WTC11 (cell line): Measurements from ENCODE around the gene TMUB2. TPM values are rescaled to one million over a fixed set of nuclear protein-coding genes. Genes with fewer than 3 reads are reported as not detected.

Experiments
- ATAC-seq: fragments of 200-7000 bp; cut with Tn5 transposase; 2 replicates; pipeline ENCODE4 v1.10.0; 2021; ENCODE audit warnings: mild to moderate bottlenecking, moderate library complexity
- CTCF ChIA-PET: fragments of 300-600 bp; sonication (Branson Sonifier 250); formaldehyde crosslinking; loops from one replicate; lab custom pipeline; 2021; ENCODE audit warnings: antibody characterized with exemption; lab: Charles Lee
- POLR2A ChIA-PET: fragments of 350-600 bp; sonication (Branson Sonifier 250); formaldehyde crosslinking; loops from one replicate; lab custom pipeline; 2021; ENCODE audit warnings: antibody characterized with exemption; lab: Charles Lee
- DNase-seq: peaks from one replicate; pipeline ENCODE4 v3.0.0; 2021; ENCODE audit warnings: low spot score
- H3K27ac Mint-ChIP-seq: 2 replicates; pipeline ENCODE4 v1.8.0; 2021; ENCODE audit warnings: mixed read lengths
- H3K27me3 Mint-ChIP-seq: 2 replicates; pipeline ENCODE4 v1.8.0; 2021; ENCODE audit warnings: low read depth, mild to moderate bottlenecking, moderate library complexity, mixed read lengths
- H3K36me3 Mint-ChIP-seq: 2 replicates; pipeline ENCODE4 v1.8.0; 2021; ENCODE audit warnings: mixed read lengths
- H3K4me1 Mint-ChIP-seq: 2 replicates; pipeline ENCODE4 v1.8.0; 2022; ENCODE audit warnings: mixed read lengths
- H3K4me3 Mint-ChIP-seq: 2 replicates; pipeline ENCODE4 v1.8.0; 2021; ENCODE audit warnings: mild to moderate bottlenecking, moderate library complexity, mixed read lengths
- H3K9me3 Mint-ChIP-seq: 2 replicates; pipeline ENCODE4 v1.8.0; 2021; ENCODE audit warnings: mixed read lengths
- ARID4B ChIP-seq: sonication (generic); formaldehyde crosslinking; IDR thresholded peaks from 2 replicates; pipeline ENCODE4 v1.8.0; 2023; ENCODE audit warnings: missing genetic modification reagents, mild to moderate bottlenecking, borderline replicate concordance
- ATF2 ChIP-seq: sonication (generic); formaldehyde crosslinking; IDR thresholded peaks from 2 replicates; pipeline ENCODE4 v1.8.1; 2022; ENCODE audit warnings: low read depth, missing genetic modification reagents, borderline replicate concordance
- ATF6 ChIP-seq: sonication (generic); formaldehyde crosslinking; IDR thresholded peaks from 2 replicates; pipeline ENCODE4 v1.8.1; 2023; ENCODE audit warnings: mild to moderate bottlenecking, missing genetic modification reagents
- CBFB ChIP-seq: sonication (generic); formaldehyde crosslinking; IDR thresholded peaks from 2 replicates; pipeline ENCODE4 v1.8.1; 2022; ENCODE audit warnings: mild to moderate bottlenecking, low read depth, missing genetic modification reagents
- CREM ChIP-seq: sonication (generic); formaldehyde crosslinking; IDR thresholded peaks from 2 replicates; pipeline ENCODE4 v1.8.1; 2022; ENCODE audit warnings: mild to moderate bottlenecking, missing genetic modification reagents, moderate library complexity
- E2F4 ChIP-seq: sonication (generic); formaldehyde crosslinking; IDR thresholded peaks from 2 replicates; pipeline ENCODE4 v1.8.1; 2022; ENCODE audit warnings: low read depth, mild to moderate bottlenecking, moderate library complexity, missing genetic modification reagents, borderline replicate concordance
- ERG ChIP-seq: fragments of 250-450 bp; sonication (Bioruptor Pico); IDR thresholded peaks from 2 replicates; pipeline ENCODE4 v1.8.0; 2021; ENCODE audit warnings: mild to moderate bottlenecking
- ESRRA ChIP-seq: sonication (generic); formaldehyde crosslinking; IDR thresholded peaks from 2 replicates; pipeline ENCODE4 v1.8.1; 2022; ENCODE audit warnings: mild to moderate bottlenecking, missing genetic modification reagents, borderline replicate concordance
- FOXJ3 ChIP-seq: sonication (generic); formaldehyde crosslinking; IDR thresholded peaks from 2 replicates; pipeline ENCODE4 v1.9.0; 2021; ENCODE audit warnings: missing genetic modification reagents, mild to moderate bottlenecking, borderline replicate concordance
- MAX ChIP-seq: sonication (generic); formaldehyde crosslinking; IDR thresholded peaks from 2 replicates; pipeline ENCODE4 v1.8.0; 2022; ENCODE audit warnings: mild to moderate bottlenecking, missing genetic modification reagents
- MXD4 ChIP-seq: fragments of 250-450 bp; sonication (Bioruptor Pico); IDR thresholded peaks from 2 replicates; pipeline ENCODE4 v1.8.0; 2021; ENCODE audit warnings: mild to moderate bottlenecking, moderate library complexity, borderline replicate concordance
- NFYB ChIP-seq: sonication (generic); formaldehyde crosslinking; conservative IDR thresholded peaks from 2 replicates; pipeline ENCODE4 v1.8.0; 2022; ENCODE audit warnings: low read depth, missing genetic modification reagents
- NR3C1 ChIP-seq: sonication (generic); formaldehyde crosslinking; conservative IDR thresholded peaks from 2 replicates; pipeline ENCODE4 v1.8.1; 2023; ENCODE audit warnings: low read depth, mild to moderate bottlenecking, missing genetic modification reagents
- PRRX2 ChIP-seq: fragments of 250-450 bp; sonication (Bioruptor Pico); IDR thresholded peaks from 2 replicates; pipeline ENCODE4 v1.8.0; 2021; ENCODE audit warnings: mild to moderate bottlenecking
- SMAD3 ChIP-seq: sonication (generic); formaldehyde crosslinking; IDR thresholded peaks from 2 replicates; pipeline ENCODE4 v1.8.0; 2022; ENCODE audit warnings: missing genetic modification reagents, mild to moderate bottlenecking, borderline replicate concordance
- TEAD4 ChIP-seq: sonication (generic); formaldehyde crosslinking; IDR thresholded peaks from 2 replicates; pipeline ENCODE4 v1.8.0; 2022; ENCODE audit warnings: mild to moderate bottlenecking, missing genetic modification reagents
- USF1 ChIP-seq: sonication (generic); formaldehyde crosslinking; IDR thresholded peaks from 2 replicates; pipeline ENCODE4 v1.8.0; 2022; ENCODE audit warnings: mild to moderate bottlenecking, missing genetic modification reagents
- ZBTB43 ChIP-seq: sonication (generic); formaldehyde crosslinking; IDR thresholded peaks from 2 replicates; pipeline ENCODE4 v1.8.1; 2023; ENCODE audit warnings: mild to moderate bottlenecking, missing genetic modification reagents
- ZNF423 ChIP-seq: fragments of 250-450 bp; sonication (Bioruptor Pico); IDR thresholded peaks from 2 replicates; pipeline ENCODE4 v2.1.2; 2022; ENCODE audit warnings: mild to moderate bottlenecking, moderate library complexity
- ZSCAN18 ChIP-seq: fragments of 250-450 bp; sonication (Bioruptor Pico); IDR thresholded peaks from 2 replicates; pipeline ENCODE4 v2.1.2; 2022; ENCODE audit warnings: mild to moderate bottlenecking, moderate library complexity
- total RNA-seq: library from RNA; stranded (reverse); gene quantifications from 3 replicates; pipeline ENCODE4 v1.2.3, GENCODE V29; 2021

The TMUB2 gene
- total RNA-seq, 1 experiment from 2014 or later = 26.9 TPM

GRCh38 chr17:44190481-44190880 is 3.7 kb downstream of the TMUB2 start:
- DNase-seq (no peak), ATAC-seq (no peak)
- no peaks in the 10 kb centered on the region for H3K9me3 Mint-ChIP-seq
- H3K4me1 Mint-ChIP-seq = peaks cover 29% of the 10 kb centered on the region
- no peak overlapping the region for H3K4me3 Mint-ChIP-seq
- peaks cover 29% of the 10 kb centered on the region for H3K36me3 Mint-ChIP-seq
- ChIA-PET POLR2A (no interaction called here), CTCF (interaction anchor here (1.2 to 1.9 kb wide), 3 partner anchors 13 to 161 kb away, joined by 3 to 6 read pairs (median 5); no protein-coding TSS in a partner anchor)
- no peak for TF ChIP-seq MAX (CRISPR knock-in tag)
- TF ChIP-seq ZSCAN18 (CRISPR knock-in tag) = no peak
- TF ChIP-seq ATF2 (CRISPR knock-in tag) = no peak
- TF ChIP-seq TEAD4 (CRISPR knock-in tag) = no peak
- no peak for TF ChIP-seq ZNF423 (CRISPR knock-in tag)
- no peak for TF ChIP-seq PRRX2 (CRISPR knock-in tag)
- no peak for TF ChIP-seq CBFB (CRISPR knock-in tag)
- TF ChIP-seq NR3C1 = no peak
- no peak for TF ChIP-seq USF1 (CRISPR knock-in tag)
- TF ChIP-seq NFYB (CRISPR knock-in tag) = no peak
- TF ChIP-seq E2F4 (CRISPR knock-in tag) = no peak
- no peak for TF ChIP-seq ERG
- TF ChIP-seq ZBTB43 (CRISPR knock-in tag) = no peak
- no peak for TF ChIP-seq ARID4B
- no peak for TF ChIP-seq SMAD3 (CRISPR knock-in tag)
- TF ChIP-seq MXD4 (CRISPR knock-in tag) = no peak
- no peak for TF ChIP-seq ATF6 (CRISPR knock-in tag)
- no peak for TF ChIP-seq ESRRA (CRISPR knock-in tag)
- TF ChIP-seq CREM (CRISPR knock-in tag) = no peak
- TF ChIP-seq FOXJ3 (CRISPR knock-in tag) = no peak
- no peaks in the 10 kb centered on the region for H3K27me3 Mint-ChIP-seq
- H3K27ac Mint-ChIP-seq = peak overlapping the region; percentile 92
